Pancreas (tissue), 10 donors: ENCODE results near the gene FRS3. TPM values are rescaled to one million over a fixed set of nuclear protein-coding genes. Genes with fewer than 3 reads are reported as not detected.

Source experiments
- ATAC-seq, 4 donors: fragments of 200-7000 bp; cut with Tn5 transposase; one replicate each; pipeline versions ENCODE4 v1.8.0 to v1.9.1; 2020; ENCODE audit warnings: mild to moderate bottlenecking in 4 of 4, moderate library complexity in 4 of 4
- DNase-seq, 6 donors: peaks; one replicate each; pipeline ENCODE4 v3.0.0-alpha.2; 2020
- FAIRE-seq: peaks from 2 replicates; lab custom pipeline; 2012; peaks lifted over from hg19 to GRCh38; lab: Jason Lieb, UNC
- H3K27ac ChIP-seq, 4 donors: fragments of 200-600 bp; sonication (generic); 1 replicate in 3 of 4; 2 replicates in 1 of 4; pipeline versions ENCODE4 v1.5.0 to v1.8.0; 2020
- H3K27me3 ChIP-seq, 4 donors: fragments of 200-600 bp; one replicate each; pipeline ENCODE4 v1.8.0; 2021
- H3K36me3 ChIP-seq, 3 donors: fragments of 200-600 bp; sonication (generic) in 1 of 3; one replicate each; pipeline versions ENCODE4 v1.5.0 to v1.8.0; 2020 to 2021
- H3K4me1 ChIP-seq, 3 donors: fragments of 200-600 bp; one replicate each; pipeline ENCODE4 v1.8.0; 2021
- H3K4me3 ChIP-seq, 4 donors: fragments of 200-600 bp; sonication (generic) in 2 of 4; one replicate each; pipeline versions ENCODE4 v1.5.0 to v1.8.0; 2020 to 2021
- H3K9me3 ChIP-seq, 4 donors: fragments of 200-600 bp; one replicate each; pipeline ENCODE4 v1.8.0; 2021
- CTCF ChIP-seq, 4 donors: fragments of 200-600 bp; sonication (generic) in 3 of 4; IDR thresholded peaks; one replicate each; pipeline versions ENCODE4 v1.5.0 to v1.8.0; 2021; ENCODE audit warnings: antibody characterized with exemption in 4 of 4
- WGBS, 2 donors: extraction: QIAGEN DNeasy Blood & Tissue Kit; methylation state at CpG; one replicate each; pipeline ENCODE4 v1.1.7; 2013; 5-methylcytosine and 5-hydroxymethylcytosine counted together
- intact Hi-C, 3 donors: fragments of 100-400 bp; cut with DNase I; formaldehyde crosslinking; loops; one replicate each; pipeline versions ENCODE4 v1.11.1 to v1.14.2; 2022
- polyA plus RNA-seq, 2 donors: library from polyadenylated mRNA; stranded (reverse); fragments of 200-250 nt; gene quantifications; one replicate each; pipeline ENCODE4 v1.2.3, GENCODE V29; 2013
- total RNA-seq, 6 donors: library from RNA; stranded (reverse); fragmentation: NEBNext Ultra II Directional in 4 of 6; extraction: Animal tissue kit (Norgen Biotek cat#: 25700) in 4 of 6; gene quantifications; one replicate each; pipeline versions ENCODE4 v1.2.1 to v1.2.4, GENCODE V29; 2021 to 2023
- donor health status: healthy with polysubstance abuse.
- donor health status: DM: no; HTN: no; CAD: no; lungs with moderate emphysema.
- donor health status: DM: no; HTN: no; CAD: no.
- donor health status: control.
- donor health status: control.
- donor health status: Bipolar disorder and iron deficiency.
- donor health status: DM: yes; HTN: yes; CAD: no.
- donor health status: DM: no; HTN: no; CAD: no.
- donor health status: DM: no; HTN: no; CAD: no.
- donor health status: DM: yes; HTN: yes; CAD: no.

Gene FRS3
- total and polyA plus RNA-seq, 8 donors = 2.1 to 7.8 (median 3.7) TPM

- no peak overlapping the region for H3K27ac ChIP-seq
- no peak overlapping the region for H3K4me3 ChIP-seq
- 80 to 86% methylated on average over 7 of the region's 7 CpGs for WGBS, 2 donors
- no peaks in the 10 kb centered on the region for H3K36me3 ChIP-seq
- intact Hi-C loops = no loop called here
- H3K27me3 ChIP-seq = no peaks in the 10 kb centered on the region
- DNase-seq (peak in 1 of 6 donors; percentile 16), ATAC-seq (no peak), FAIRE-seq (no peak)
- H3K9me3 ChIP-seq = no peaks in the 10 kb centered on the region
- H3K4me1 ChIP-seq = no peaks in the 10 kb centered on the region
- TF ChIP-seq CTCF (IDR thresholded peaks at IDR 0.05) = no peak
These were observed 35.4 kb downstream of the FRS3 start for GRCh38 chr6:41744236-41744787.

GRCh38 chr6:41743406-41744235 lies 36.1 kb downstream of the FRS3 start:
- TF ChIP-seq CTCF (IDR thresholded peaks at IDR 0.05) = no peak
- Histone ChIP-seq H3K4me1 (no peaks in the 10 kb centered on the region), H3K36me3 (no peaks in the 10 kb centered on the region), H3K9me3 (no peaks in the 10 kb centered on the region), H3K27me3 (no peaks in the 10 kb centered on the region), H3K27ac (no peak overlapping the region), H3K4me3 (no peak overlapping the region)
- intact Hi-C loops = no loop called here
- ATAC-seq (no peak), DNase-seq (no peak), FAIRE-seq (no peak)
- WGBS, 2 donors = 85 to 90% methylated on average over 6 of the region's 6 CpGs

- FAIRE-seq = no peak
- H3K4me3 ChIP-seq = no peak overlapping the region
These were observed 37.8 kb downstream of the FRS3 start for GRCh38 chr6:41741625-41742490.

More at GRCh38 chr6:41741625-41742490, 37.8 kb downstream of the FRS3 start:
- H3K9me3 ChIP-seq = no peaks in the 10 kb centered on the region
- no peak overlapping the region for H3K27ac ChIP-seq
- ATAC-seq = peak in 3 of 4 donors; percentile 32 to 51 (median 45)
- H3K27me3 ChIP-seq = no peaks in the 10 kb centered on the region
- peak in 1 of 6 donors; percentile 62 for DNase-seq
- H3K36me3 ChIP-seq = no peaks in the 10 kb centered on the region
- no peaks in the 10 kb centered on the region for H3K4me1 ChIP-seq
- TF ChIP-seq CTCF (IDR thresholded peaks at IDR 0.05) = no peak
- intact Hi-C loops = no loop called here
- 78% methylated on average over 16 to 20 of the region's 20 CpGs for WGBS, 2 donors
